AG08396 (cell line): ENCODE data around the gene PGBD1.

Experiments used
- DNase-seq: peaks from one replicate; pipeline ENCODE4 v3.0.0; 2012; ENCODE audit warnings: low spot score, mixed read lengths

The PGBD1 gene, protein sequence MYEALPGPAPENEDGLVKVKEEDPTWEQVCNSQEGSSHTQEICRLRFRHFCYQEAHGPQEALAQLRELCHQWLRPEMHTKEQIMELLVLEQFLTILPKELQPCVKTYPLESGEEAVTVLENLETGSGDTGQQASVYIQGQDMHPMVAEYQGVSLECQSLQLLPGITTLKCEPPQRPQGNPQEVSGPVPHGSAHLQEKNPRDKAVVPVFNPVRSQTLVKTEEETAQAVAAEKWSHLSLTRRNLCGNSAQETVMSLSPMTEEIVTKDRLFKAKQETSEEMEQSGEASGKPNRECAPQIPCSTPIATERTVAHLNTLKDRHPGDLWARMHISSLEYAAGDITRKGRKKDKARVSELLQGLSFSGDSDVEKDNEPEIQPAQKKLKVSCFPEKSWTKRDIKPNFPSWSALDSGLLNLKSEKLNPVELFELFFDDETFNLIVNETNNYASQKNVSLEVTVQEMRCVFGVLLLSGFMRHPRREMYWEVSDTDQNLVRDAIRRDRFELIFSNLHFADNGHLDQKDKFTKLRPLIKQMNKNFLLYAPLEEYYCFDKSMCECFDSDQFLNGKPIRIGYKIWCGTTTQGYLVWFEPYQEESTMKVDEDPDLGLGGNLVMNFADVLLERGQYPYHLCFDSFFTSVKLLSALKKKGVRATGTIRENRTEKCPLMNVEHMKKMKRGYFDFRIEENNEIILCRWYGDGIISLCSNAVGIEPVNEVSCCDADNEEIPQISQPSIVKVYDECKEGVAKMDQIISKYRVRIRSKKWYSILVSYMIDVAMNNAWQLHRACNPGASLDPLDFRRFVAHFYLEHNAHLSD

DNA sequence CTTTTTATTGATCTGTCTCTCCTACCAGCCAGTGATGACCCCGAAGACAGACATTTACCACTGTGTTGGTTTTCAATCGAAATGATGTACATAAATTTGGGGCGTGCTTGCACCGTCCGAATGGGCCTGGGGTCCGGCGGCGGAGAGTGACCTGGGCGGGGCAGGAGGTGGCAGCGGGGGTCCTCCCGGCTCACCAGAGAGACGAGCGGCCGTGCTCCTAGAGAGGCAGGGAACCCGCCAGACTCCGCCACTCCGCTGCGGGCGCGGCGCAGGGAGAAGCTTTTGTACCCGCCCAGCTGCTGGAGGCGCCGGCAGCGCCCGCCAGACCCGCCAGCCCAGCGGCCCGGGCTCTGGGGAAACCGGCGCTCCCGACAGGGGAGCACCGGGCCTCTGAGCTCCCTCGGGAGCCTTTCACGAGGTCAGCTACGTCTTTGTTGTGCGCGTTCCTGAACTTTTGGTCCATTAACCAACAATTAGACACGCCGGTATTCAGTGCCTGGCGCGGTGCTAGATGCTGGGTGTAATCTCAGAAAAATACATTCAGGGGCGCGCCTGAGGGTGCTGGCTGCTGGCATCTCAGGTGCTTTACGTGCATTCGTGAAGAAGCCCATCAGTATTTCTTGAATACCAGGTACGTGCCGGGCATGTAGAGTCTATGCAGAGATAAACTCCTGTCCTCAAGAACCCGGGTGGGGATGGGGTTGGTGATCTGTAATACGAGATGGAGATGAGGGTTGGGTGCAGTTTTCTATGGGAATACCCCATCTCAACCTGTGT is at the start of gene PGBD1:
Gene PGBD1 (plus strand): TSS at position 285 of the 777 bp plus-strand sequence. CDS start 2,242 bp downstream, outside the sequence.
- peak; percentile 85 for DNase-seq

DNA sequence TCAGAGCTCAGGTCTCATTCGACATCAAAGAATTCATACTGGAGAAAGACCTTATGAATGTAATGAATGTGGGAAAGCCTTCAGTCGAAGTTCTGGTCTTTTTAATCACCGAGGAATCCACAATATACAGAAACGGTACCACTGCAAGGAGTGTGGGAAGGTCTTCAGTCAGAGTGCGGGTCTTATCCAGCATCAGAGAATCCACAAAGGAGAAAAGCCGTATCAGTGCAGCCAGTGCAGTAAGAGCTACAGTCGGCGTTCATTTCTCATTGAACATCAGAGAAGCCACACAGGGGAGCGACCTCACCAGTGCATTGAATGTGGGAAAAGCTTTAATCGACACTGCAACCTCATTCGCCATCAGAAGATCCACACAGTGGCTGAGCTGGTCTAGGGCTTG is 48.6 kb upstream of the PGBD1 start:
- no peak for DNase-seq

DNA sequence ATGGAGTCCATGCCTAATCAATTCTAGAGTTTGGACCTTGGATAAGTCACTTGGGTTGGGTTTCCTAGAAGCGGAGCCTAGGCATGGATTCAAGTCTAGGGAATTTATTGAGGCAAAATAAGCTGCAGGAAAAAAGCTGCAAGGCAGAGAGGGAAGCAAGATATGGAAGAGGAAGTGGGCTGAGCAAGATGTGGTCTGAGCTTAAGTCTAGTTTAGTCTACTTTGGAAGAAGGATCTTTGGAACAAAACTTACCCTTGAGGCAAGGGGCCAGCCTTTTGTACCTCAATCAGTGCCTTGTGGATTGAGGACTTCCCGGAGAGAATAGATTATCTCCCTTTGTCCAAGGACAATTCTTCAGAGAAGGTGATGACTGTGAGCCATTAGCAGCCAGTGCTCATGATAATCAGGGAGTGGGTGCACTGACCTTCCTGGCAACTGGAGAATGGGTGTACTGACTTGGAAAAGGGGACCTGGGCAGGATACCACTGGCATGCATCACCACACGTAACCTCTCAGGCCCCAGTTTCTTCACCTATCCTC is 45.4 kb upstream of the PGBD1 start:
- no peak for DNase-seq

DNA sequence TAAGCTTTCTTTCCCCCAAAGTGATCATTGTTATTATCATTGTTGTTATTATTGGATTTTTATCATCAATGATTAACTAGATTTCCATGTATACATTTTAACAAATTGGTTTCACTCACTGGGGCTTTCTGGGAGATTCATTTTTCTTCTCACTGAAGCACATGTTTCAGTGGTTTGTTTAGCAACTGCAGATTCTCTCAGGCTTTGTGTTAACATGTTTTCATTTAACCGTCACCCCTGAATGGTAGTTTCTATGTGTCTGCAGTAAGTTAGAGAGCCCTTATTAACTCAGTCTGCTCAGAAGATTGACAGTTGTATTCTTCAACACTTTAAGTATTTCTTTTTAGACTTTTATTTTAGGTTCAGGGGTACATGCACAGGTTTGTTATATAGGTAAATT is 41.7 kb upstream of the PGBD1 start:
- no peak for DNase-seq

DNA sequence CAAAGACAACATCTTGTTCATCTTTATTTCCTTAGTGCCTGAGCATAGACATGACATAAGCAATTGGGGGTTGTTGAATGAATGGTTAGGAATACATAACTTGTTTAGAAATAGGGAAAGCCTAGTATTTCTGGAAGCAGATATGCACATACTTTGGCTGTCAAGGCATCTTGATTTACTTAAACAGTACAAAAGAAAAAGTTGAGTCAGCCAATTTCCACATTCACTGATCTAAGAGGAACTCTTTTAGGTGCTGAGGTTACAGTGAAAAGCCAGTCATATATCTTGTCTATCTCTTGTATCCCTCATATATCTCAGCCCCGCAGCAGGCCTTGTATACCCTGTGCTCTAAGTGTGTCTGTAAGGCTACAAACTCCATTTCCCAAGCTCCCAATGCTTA is 40.9 kb upstream of the PGBD1 start:
- DNase-seq = no peak

DNA sequence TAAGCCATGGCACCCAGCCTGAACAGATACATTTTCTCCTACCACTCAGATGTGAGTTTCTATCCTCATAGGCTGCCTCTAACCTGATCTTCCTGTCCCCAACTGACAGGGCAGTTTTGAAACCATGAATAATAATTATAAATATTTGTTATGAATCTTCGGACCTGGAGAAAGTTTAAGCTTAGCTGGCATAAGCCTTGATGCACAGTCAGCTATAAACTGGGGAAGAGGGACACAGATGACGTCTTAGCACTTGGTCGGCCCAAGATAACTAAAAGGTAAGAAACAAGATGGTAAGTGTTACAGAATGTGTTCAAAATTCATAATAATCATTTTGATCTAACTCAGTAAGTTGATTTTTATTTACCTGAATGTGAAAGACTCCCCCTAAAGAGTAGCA is 37.4 kb upstream of the PGBD1 start:
- DNase-seq = no peak

DNA sequence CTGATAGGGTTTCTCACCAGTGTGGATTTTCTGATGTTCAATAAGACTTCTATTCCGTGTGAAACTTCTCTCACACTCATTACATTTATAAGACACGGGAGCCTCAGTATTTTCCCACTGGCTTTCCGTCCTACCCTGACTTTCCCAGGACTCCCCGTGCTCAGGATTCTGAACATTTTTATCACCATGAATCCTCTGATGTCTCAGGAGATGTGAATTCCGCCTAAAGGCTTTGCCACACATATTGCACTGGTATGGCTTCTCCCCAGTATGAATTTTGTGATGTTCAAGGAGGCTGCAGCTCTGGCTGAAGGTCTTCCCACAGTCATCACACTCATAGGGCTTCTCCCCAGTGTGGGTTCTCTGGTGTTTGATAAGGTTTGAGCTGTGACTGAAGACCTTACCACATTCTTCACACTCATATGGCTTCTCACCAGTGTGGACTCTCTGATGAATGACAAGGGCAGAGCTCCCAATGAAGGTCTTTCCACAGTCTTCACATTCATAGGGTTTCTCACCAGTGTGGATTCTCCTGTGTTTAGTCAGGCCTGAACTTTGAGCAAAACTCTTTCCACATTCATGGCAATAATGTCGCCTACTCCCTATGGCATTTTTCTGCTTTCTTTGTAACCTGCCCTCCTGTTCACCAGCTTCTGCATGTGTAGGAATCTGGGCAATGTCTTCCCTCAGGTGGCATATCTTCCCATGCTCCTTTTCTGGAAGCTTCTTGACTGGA is 36.0 kb upstream of the PGBD1 start:
- no peak for DNase-seq

DNA sequence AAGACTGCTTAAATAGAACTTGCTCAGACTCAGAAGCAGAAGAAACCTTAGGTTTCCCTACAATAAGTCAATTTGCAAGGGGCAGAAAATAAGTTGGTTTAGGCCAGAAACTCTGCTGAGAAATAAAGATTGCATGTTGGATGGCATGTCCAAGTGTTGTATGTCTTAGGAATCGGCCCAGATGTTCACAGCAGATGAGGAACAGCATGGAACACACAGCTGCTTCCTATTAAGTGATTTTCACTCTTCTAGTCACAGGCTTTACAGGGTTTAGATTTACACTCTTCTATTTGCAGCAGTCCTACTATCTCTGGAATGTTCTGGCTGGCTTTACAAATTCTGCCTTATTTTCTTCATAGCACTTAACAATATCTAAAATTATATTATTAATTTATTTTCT is 32.5 kb upstream of the PGBD1 start:
- DNase-seq = no peak

DNA sequence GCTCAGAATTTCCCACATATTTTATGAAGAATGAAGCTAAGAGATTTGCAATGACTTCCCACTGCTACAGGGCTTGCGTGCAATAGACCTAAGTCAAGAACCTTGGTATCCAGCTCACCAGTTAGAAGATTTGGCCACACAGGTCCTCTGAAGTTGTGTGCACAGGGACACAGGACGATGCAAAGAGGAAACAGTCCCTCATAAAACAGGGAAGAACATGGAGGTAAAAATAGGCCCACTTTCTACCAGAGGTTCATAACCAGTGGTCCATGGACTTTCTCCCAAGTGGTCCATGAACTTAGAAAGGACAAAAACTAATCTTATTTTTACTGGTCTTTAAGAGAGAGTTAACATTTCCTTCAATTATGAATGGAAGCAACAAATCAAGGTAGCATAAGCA is 30.6 kb upstream of the PGBD1 start:
- DNase-seq = no peak

DNA sequence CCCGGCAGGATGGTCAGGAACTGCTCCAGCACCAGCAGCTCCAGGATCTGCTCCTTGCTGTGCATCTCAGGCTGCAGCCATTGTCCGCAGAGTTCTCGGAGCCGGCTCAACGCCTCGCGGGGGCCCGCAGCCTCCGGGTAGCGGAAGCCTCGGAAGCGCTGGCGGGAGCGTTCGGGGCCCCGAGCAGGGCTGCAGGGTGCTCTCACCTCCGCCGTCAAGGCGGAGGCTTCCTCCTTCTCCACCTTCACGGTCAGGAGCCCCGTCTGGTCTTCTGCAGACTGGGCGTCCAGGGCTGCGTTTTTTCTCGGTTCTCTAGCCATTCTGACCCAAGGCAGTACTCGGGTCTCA is 29.7 kb upstream of the PGBD1 start:
- DNase-seq = peak; percentile 26

DNA sequence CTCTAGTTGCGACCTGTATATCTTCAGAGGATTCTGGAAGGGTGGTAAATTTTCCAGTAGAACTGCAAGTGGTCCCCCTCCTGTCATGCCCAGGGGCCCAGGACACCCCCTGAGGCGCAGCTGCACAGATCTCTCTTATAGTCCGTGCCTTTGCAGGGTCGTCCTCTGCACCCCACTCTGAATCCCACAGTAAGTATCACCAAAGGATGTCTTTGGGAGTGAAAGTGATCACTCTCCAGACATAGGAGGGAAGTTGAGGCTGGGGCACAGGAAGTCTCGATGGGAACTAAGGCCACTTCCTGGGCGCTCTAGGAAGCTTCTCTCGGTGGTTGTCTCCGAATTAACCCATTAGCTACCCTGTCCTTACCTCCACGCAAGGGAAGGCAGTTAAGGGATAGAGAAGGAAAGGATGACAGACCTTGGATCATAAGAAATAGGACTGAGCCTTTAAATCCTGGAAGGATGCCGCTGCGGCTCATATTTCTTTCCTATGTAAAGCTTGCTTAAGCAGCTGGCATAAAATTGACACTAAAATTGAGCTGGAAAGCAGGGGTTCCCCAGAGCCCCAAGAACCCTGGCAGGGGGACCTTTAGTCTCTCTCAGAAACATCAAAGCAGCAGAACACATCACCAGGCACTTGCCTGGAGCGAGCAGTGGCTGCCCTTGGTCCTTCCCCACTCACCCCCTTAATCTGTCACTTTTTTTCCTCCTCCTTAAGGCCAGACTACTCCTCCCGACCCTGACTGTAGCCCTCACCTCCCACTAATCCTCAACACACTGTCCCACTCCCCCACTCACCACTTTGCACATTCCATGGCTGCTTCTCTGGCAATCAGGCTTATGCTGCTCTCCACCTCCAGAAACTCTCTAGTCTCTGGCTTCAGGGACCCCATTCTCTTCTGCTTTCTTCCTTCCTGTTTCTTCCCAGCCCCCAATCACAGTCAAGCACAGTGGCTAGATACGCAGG is 29.1 kb upstream of the PGBD1 start, which contains the start of gene ZKSCAN4:
Gene ZKSCAN4 (minus strand): TSS at position 261 of the 967 bp plus-strand sequence. CDS start 289 bp downstream, outside the sequence.
- peak; percentile 87 for DNase-seq

DNA sequence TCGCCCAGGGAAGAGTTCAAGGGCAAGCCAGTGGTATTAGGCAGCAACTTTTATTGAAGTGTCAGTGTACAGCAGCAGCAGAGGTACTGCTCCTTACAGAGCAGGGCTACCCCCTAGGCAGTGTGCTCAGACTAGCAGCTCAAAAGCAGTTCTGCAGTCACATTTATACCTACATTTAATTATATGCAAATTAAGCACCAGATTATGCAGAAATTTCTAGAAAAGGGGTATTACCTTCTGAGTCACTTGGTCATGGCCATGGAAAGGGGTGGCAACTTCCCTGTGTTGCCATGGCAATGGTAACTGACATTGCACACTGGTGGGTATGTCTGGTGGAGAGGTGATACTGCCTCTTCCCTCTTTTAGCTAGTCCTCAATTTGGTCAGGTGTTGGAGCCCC is 27.3 kb upstream of the PGBD1 start:
- no peak for DNase-seq

DNA sequence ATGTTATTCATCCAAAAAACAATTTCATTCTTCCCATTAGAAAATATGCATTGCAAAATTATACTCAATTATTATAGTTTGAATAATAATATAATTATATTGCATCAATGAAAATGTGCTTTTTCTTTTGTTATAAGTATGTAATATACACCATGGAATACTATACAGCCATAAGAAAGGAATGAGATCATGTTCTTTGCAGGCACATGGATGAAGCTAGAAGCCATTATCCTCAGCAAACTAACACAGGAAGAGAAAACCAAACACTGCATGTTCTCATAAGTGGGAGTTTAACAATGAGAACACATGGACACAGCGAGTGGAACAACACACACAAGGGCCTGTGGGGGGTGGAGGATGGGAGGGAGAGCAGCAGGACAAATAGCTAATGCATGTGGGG is 24.3 kb upstream of the PGBD1 start:
- DNase-seq = no peak

DNA sequence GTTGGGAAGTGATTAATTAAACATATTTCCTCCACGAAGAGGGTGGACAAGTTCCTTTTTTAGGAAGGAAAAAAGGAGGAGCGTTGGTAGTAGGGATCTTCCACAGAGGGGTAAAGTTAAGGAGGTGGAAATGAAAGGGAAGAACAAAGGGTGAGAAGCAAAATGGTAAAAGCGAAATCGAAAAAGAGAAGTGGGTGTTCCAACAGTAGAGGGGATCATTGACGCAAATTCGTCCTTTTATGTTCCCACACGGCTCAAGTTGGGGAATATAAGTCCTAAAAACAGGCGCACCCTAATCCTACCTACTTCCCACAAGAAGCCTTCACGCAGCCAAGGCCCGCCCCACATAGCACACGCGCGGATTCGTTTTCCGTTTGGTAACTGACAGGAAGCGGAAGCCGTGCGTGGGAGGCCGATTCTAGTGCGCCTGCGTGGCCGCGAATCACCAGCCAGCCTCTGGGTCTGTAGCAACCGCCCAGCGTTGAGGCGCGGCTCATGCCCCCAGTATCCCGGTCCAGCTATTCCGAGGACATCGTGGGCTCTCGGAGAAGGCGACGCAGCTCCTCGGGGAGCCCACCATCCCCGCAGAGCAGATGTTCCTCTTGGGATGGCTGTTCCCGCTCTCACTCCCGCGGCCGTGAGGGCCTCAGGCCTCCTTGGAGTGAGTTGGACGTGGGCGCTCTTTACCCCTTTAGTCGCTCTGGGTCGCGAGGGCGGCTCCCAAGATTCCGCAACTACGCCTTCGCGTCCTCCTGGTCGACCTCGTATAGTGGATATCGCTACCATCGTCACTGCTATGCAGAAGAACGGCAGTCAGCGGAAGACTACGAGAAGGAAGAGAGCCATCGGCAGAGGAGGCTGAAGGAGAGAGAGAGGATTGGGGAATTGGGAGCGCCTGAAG is 22.2 kb upstream of the PGBD1 start, which contains the start of gene NKAPL:
Gene NKAPL (plus strand): TSS at position 421 of the 901 bp plus-strand sequence. CDS start 75 bp downstream, at position 496.
- peak; percentile 25 for DNase-seq

DNA sequence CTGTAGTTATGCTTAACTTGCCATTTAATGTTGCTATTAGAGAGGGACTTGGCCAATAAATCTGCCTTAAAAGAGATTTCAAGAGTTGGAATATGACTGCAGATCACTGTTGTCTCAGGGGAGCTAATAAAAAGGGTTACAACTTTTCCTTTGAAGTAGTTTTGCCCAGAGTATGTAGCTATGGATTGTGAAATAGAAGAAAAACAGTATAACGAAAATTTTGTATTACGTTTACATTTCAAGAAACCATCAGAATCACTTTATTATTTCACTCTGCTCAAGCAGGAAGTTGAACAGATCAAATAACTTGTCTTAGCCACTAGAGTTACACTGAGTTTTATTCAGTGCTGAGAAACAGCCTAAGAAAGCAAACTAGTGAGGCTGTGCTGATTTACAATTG is 17.4 kb upstream of the PGBD1 start:
- no peak for DNase-seq

DNA sequence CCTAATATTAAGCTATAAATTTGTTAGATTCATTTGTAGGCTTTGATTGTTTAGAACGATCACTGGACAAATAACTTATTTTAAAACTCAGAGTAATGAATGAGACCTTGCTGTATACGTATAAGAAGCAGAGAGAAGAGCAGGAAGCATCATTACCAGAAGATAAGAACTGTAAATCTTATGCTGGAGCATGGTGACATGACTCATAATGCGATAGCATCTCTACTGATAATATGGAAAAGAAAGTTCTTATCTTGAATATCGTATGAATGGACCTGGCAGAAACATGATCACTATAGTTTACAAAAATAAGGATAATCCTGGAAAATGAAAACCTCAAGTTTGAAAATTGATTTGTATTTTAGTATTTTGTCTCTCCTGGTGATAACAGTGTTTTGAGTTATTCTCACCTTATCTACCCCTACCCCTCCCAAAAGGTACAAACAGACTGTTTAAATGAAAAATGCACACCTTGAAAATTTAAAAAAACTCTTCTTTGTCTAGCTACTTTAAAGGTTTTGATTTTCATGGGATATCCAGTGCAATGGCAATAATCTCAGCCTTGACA is 16.5 kb upstream of the PGBD1 start:
- DNase-seq = no peak

DNA sequence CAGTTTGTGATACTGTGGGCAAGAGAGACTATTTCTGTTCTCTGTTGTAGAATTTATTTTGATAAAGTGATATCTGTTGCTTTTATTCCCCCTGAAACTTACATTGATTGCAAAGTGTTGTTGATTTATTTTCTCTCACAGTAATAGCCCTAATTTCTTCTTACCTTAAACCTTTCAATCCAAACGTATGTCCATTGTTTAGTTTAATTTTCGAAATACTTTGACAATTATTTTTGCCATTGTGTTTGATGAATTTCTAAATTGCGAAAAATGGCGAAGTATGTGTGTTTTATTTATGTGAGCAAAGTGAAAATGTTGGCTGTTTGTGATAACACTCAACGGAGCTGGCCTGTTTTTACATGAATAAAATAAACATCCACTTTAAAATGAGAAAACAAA is 14.8 kb upstream of the PGBD1 start:
- DNase-seq = no peak

DNA sequence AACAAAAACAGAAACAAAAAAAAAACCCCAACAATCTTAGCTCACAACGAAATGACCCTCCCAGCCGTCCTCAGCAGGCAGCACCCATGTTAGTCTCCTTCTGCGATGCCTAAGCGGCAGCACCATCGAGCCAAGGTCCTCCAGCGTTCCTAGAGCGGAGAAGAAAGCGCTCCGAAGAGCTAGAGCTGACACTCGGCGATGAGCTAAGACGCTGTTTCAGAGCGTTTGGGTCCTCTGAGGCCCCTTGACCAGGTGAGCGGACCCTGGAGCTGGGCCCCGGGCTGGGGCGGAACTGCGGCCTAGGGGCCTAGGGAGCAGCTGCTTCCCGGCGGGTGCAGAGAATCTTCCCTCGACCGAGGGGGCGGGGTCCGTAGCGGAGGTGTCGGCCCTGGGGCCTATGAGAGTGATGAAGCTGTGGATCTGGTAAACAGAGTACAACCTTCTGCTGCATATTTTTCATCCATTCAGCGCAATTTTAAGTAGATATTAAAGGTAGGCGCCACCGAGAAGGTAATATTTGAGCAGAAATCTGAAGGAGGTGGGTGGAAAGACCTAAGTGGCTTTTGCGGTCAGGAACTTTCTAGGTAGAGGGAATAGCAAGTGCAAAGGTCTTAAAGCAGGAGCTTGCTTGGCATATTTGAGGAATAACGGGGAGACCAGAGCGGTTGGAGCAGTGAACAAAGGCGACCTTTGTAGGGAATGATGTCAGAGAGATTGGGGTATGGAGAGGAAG is 14.2 kb upstream of the PGBD1 start, which contains the start of gene ZSCAN26:
Gene ZSCAN26 (plus strand): TSS at position 182 of the 733 bp plus-strand sequence. CDS start 4,777 bp downstream, outside the sequence.
- DNase-seq = peak; percentile 79
